IMR-90 (cell line): Measurements from ENCODE around the gene PLD5. TPM values are rescaled to one million over a fixed set of nuclear protein-coding genes. Genes with fewer than 3 reads are reported as not detected.

ENCODE experiments used
- ATAC-seq: fragments of 200-7000 bp; cut with Tn5 transposase; 2 replicates; pipeline ENCODE4 v1.9.1; 2020; ENCODE audit warnings: low read depth, mild to moderate bottlenecking, moderate library complexity
- BruUV-seq: library from RNA; stranded (reverse); fragments of 400-500 nt; replicated peaks from 2 replicates; lab custom pipeline; 2021; lab: Mats Ljungman, UMichigan
- CTCF ChIA-PET: fragments of 300-600 bp; formaldehyde crosslinking; extraction: SDS; loops from one replicate; lab custom pipeline; 2021; ENCODE audit warnings: antibody characterized with exemption; lab: Yijun Ruan, JAX
- POLR2A ChIA-PET: fragments of 300-600 bp; sonication (Branson Sonifier 250); formaldehyde crosslinking; loops from one replicate; lab custom pipeline; 2022; ENCODE audit warnings: antibody characterized with exemption; ENCODE audit not compliant: unreplicated experiment; lab: Charles Lee
- DNase-seq: peaks from one replicate; pipeline ENCODE4 v3.0.0; 2013
- H2AFZ ChIP-seq: replicated peaks from 2 replicates; pipeline ENCODE3; 2013; ENCODE audit warnings: low read length, mild to moderate bottlenecking; ENCODE audit not compliant: poor library complexity
- H2AK5ac ChIP-seq: 2 replicates; pipeline ENCODE4 v1.6.1; 2013; ENCODE audit warnings: low read depth, low read length, inconsistent platforms
- H2AK9ac ChIP-seq: replicated peaks from 2 replicates; pipeline ENCODE3; 2013; ENCODE audit warnings: mild to moderate bottlenecking, low read depth, low read length, moderate library complexity; ENCODE audit not compliant: poor library complexity
- H2BK120ac ChIP-seq: 2 replicates; pipeline ENCODE4 v1.6.1; 2013; ENCODE audit warnings: low read depth, low read length, inconsistent platforms
- H2BK15ac ChIP-seq: 3 replicates; pipeline ENCODE4 v1.6.1; 2013; ENCODE audit warnings: low read depth, low read length, inconsistent platforms
- H2BK20ac ChIP-seq: 2 replicates; pipeline ENCODE4 v1.6.1; 2013; ENCODE audit warnings: low read depth, mild to moderate bottlenecking, inconsistent platforms, low read length, moderate library complexity
- H2BK5ac ChIP-seq: 2 replicates; pipeline ENCODE4 v1.6.1; 2013; ENCODE audit warnings: mild to moderate bottlenecking, low read depth, low read length, inconsistent platforms; ENCODE audit not compliant: poor library complexity, severe bottlenecking
- H3K14ac ChIP-seq: replicated peaks from 2 replicates; pipeline ENCODE4 v1.6.1; 2013; ENCODE audit warnings: low read depth, low read length, inconsistent platforms
- H3K18ac ChIP-seq: 2 replicates; pipeline ENCODE4 v1.6.1; 2013; ENCODE audit warnings: low read depth, low read length, control low read depth
- H3K23ac ChIP-seq: 2 replicates; pipeline ENCODE4 v1.6.1; 2013; ENCODE audit warnings: low read depth, low read length, inconsistent platforms
- H3K27ac ChIP-seq: 2 replicates; pipeline ENCODE4 v1.5.1; 2013; ENCODE audit warnings: mild to moderate bottlenecking, control low read depth, low read length; ENCODE audit not compliant: insufficient read depth
- H3K27me3 ChIP-seq: 2 replicates; pipeline ENCODE4 v1.6.1; 2013; ENCODE audit warnings: low read length; ENCODE audit not compliant: control insufficient read depth, insufficient read depth
- H3K36me3 ChIP-seq: 2 replicates; pipeline ENCODE4 v1.6.1; 2013; ENCODE audit warnings: low read length, mixed read lengths; ENCODE audit not compliant: control insufficient read depth, insufficient read depth
- H3K4ac ChIP-seq: 2 replicates; pipeline ENCODE4 v1.6.1; 2013; ENCODE audit warnings: low read depth, low read length, inconsistent platforms
- H3K4me1 ChIP-seq: 2 replicates; pipeline ENCODE4 v1.6.1; 2013; ENCODE audit warnings: low read length, mixed read lengths; ENCODE audit not compliant: control insufficient read depth, insufficient read depth
- H3K4me2 ChIP-seq: 2 replicates; pipeline ENCODE4 v1.6.1; 2013; ENCODE audit warnings: low read depth, mild to moderate bottlenecking, control low read depth, low read length, moderate library complexity
- H3K4me3 ChIP-seq: 2 replicates; pipeline ENCODE4 v1.5.1; 2013; ENCODE audit warnings: low read depth, mild to moderate bottlenecking, control low read depth, low read length, moderate library complexity; ENCODE audit not compliant: insufficient read depth
- H3K56ac ChIP-seq: 2 replicates; pipeline ENCODE4 v1.6.1; 2013; ENCODE audit warnings: low read length, inconsistent platforms; ENCODE audit not compliant: insufficient read depth; ENCODE audit errors: extremely low read depth
- H3K79me1 ChIP-seq, 2 experiments: 2 replicates each; pipeline ENCODE4 v1.6.1; 2013; ENCODE audit warnings: low read length in 2 of 2, inconsistent platforms in 1 of 2, low read depth in 1 of 2
- H3K9ac ChIP-seq: 2 replicates; pipeline ENCODE4 v1.6.1; 2013; ENCODE audit warnings: low read depth, low read length, control low read depth
- H3K9me1 ChIP-seq: 2 replicates; pipeline ENCODE4 v1.6.1; 2013; ENCODE audit warnings: low read length, inconsistent platforms; ENCODE audit not compliant: insufficient read depth
- H3K9me3 ChIP-seq: 2 replicates; pipeline ENCODE4 v1.6.1; 2013; ENCODE audit warnings: low read length; ENCODE audit not compliant: control insufficient read depth, insufficient read depth
- H4K20me1 ChIP-seq: 2 replicates; pipeline ENCODE4 v1.6.1; 2013; ENCODE audit warnings: low read length, inconsistent platforms; ENCODE audit not compliant: insufficient read depth
- H4K5ac ChIP-seq: 2 replicates; pipeline ENCODE4 v1.6.1; 2013; ENCODE audit warnings: mild to moderate bottlenecking, low read depth, low read length, control low read depth
- H4K8ac ChIP-seq, 2 experiments: 2 replicates each; pipeline ENCODE4 v1.6.1; 2013; ENCODE audit warnings: low read depth in 2 of 2, low read length in 2 of 2, control low read depth in 1 of 2, inconsistent platforms in 1 of 2
- H4K91ac ChIP-seq: 2 replicates; pipeline ENCODE4 v1.6.1; 2013; ENCODE audit warnings: low read depth, low read length, inconsistent platforms; ENCODE audit not compliant: insufficient read depth
- BHLHE40 ChIP-seq: fragments of 150-350 bp; IDR thresholded peaks from 2 replicates; pipeline ENCODE4 v1.6.1; 2016; ENCODE audit warnings: mild to moderate bottlenecking, low read depth, low read length
- CEBPB ChIP-seq: IDR thresholded peaks from 2 replicates; pipeline ENCODE4 v1.6.1; 2012; ENCODE audit warnings: low read depth, low read length, improper control_type of control experiment
- CHD1 ChIP-seq: IDR thresholded peaks from 2 replicates; pipeline ENCODE4 v1.6.1; 2012; ENCODE audit warnings: low read depth, low read length, improper control_type of control experiment
- CTCF ChIP-seq: conservative IDR thresholded peaks from 2 replicates; pipeline ENCODE4 v1.5.1; 2012; ENCODE audit warnings: mild to moderate bottlenecking, low read depth, low read length, improper control_type of control experiment
- FOS ChIP-seq: fragments of 150-350 bp; IDR thresholded peaks from 2 replicates; pipeline ENCODE4 v1.6.1; 2016; ENCODE audit warnings: low read depth, low read length
- MAFK ChIP-seq: IDR thresholded peaks from 2 replicates; pipeline ENCODE4 v1.6.1; 2012; ENCODE audit warnings: low read depth, low read length, improper control_type of control experiment
- MAZ ChIP-seq: IDR thresholded peaks from 2 replicates; pipeline ENCODE4 v1.6.1; 2012; ENCODE audit warnings: low read depth, mild to moderate bottlenecking, low read length, improper control_type of control experiment, moderate library complexity, borderline replicate concordance
- MXI1 ChIP-seq: IDR thresholded peaks from 2 replicates; pipeline ENCODE4 v1.6.1; 2012; ENCODE audit warnings: low read depth, mild to moderate bottlenecking, low read length, moderate library complexity, borderline replicate concordance
- NFE2L2 ChIP-seq: fragments of 150-350 bp; IDR thresholded peaks from 2 replicates; pipeline ENCODE4 v1.6.1; 2016; ENCODE audit warnings: low read depth, mild to moderate bottlenecking, low read length
- POLR2A ChIP-seq: IDR thresholded peaks from 2 replicates; pipeline ENCODE4 v1.6.1; 2012; ENCODE audit warnings: mild to moderate bottlenecking, low read depth, low read length
- RAD21 ChIP-seq: IDR thresholded peaks from 2 replicates; pipeline ENCODE4 v1.6.1; 2012; ENCODE audit warnings: low read length, improper control_type of control experiment
- RCOR1 ChIP-seq: IDR thresholded peaks from 2 replicates; pipeline ENCODE4 v1.6.1; 2012; ENCODE audit warnings: mild to moderate bottlenecking, low read length, improper control_type of control experiment; ENCODE audit not compliant: insufficient replicate concordance
- RFX5 ChIP-seq: IDR thresholded peaks from 2 replicates; pipeline ENCODE4 v1.8.0; 2012; ENCODE audit warnings: low read depth, mild to moderate bottlenecking, low read length, moderate library complexity
- SMC3 ChIP-seq: fragments of 150-350 bp; IDR thresholded peaks from 2 replicates; pipeline ENCODE4 v1.6.1; 2016; ENCODE audit warnings: low read depth, mild to moderate bottlenecking, antibody characterized with exemption, low read length, moderate library complexity
- WGBS, 2 experiments: methylation state at CpG; one replicate each; pipeline versions ENCODE4 v1.1.5 to v1.1.7; 2013; ENCODE audit warnings: missing lambda C conversion rate in 2 of 2; ENCODE audit not compliant: insufficient read length in 1 of 2; ENCODE audit errors: extremely low coverage in 2 of 2; 5-methylcytosine and 5-hydroxymethylcytosine counted together
- dilution Hi-C: fragments of 300-500 bp; cut with HindIII; formaldehyde crosslinking; loops from one replicate; pipeline ENCODE4 v1.14.3; 2018; ENCODE audit warnings: low sequenced_read_pairs; ENCODE audit not compliant: unreplicated experiment
- in situ Hi-C: fragments of 300-500 bp; cut with MboI; formaldehyde crosslinking; loops from 3 replicates; pipeline ENCODE4 v1.14.3; 2019; ENCODE audit warnings: low sequenced_read_pairs, inconsistent platforms, mixed read lengths
- intact Hi-C: fragments of 100-400 bp; cut with micrococcal nuclease; formaldehyde crosslinking; loops from 2 replicates; pipeline ENCODE4 v1.10.0; 2022
- polyA plus RNA-seq, 3 experiments: library from polyadenylated mRNA; depleted of rRNA; stranded (reverse); fragments of >200 nt; gene quantifications; 2 replicates each; pipeline ENCODE4 v1.2.3, GENCODE V29; 2012; ENCODE audit warnings: low replicate concordance in 1 of 3
- total RNA-seq: library from RNA; depleted of rRNA; stranded (reverse); fragments of >200 nt; gene quantifications from 2 replicates; pipeline ENCODE4 v1.2.3, GENCODE V29; 2012
- TF ChIP-seq, protein P1 (sequence below): fragments of 150-350 bp; IDR thresholded peaks from 2 replicates; pipeline ENCODE4 v1.6.1; 2017; ENCODE audit warnings: mild to moderate bottlenecking, antibody characterized with exemption, low read length, low read depth
- TF ChIP-seq, protein P2 (sequence below): fragments of 150-350 bp; IDR thresholded peaks from 2 replicates; pipeline ENCODE4 v1.6.1; 2016; ENCODE audit warnings: low read depth, mild to moderate bottlenecking, low read length, moderate library complexity, borderline replicate concordance

The PLD5 gene
- total and polyA plus RNA-seq, 2 of the 4 experiments (the other 2 are of a cell fraction): not detected

DNA sequence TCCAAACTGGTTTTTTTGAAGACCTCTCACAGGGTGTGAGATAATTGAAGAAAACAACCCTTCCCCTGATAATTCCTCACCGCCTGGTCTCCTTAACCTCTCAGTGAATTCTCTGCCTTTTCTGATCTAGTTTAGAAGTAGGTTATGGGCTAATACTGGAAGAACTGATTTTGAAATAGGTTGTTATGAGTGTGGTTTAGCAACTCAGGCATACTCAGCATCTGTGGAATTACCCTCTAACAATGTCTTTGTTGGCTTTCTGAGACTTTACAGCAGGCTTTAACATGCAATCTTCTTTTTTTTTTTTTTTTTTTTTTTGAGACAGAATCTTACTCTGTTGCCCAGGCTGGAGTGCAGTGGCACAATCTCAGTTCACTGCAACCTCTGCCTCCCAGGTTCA, 10.3 kb upstream of the PLD5 start:
- CTCF ChIA-PET: no interaction called here
- intact Hi-C loops: no loop called here
- H4K20me1 ChIP-seq: no peaks in the 10 kb centered on the region

More for the DNA sequence above, 10.3 kb upstream of the PLD5 start:
- Histone ChIP-seq H3K79me1 (no peaks in the 10 kb centered on the region), H2BK120ac (no peak overlapping the region), H3K4me1 (no peaks in the 10 kb centered on the region), H3K9me1 (no peaks in the 10 kb centered on the region), H3K4me2 (no peak overlapping the region), H4K91ac (no peak overlapping the region), H3K27me3 (no peaks in the 10 kb centered on the region), H2AFZ (no peak overlapping the region), H2BK15ac (no peak overlapping the region), H3K4ac (no peak overlapping the region), H3K23ac (no peak overlapping the region), H3K18ac (no peak overlapping the region), H2BK5ac (no peak overlapping the region), H3K9me3 (peaks cover 5% of the 10 kb centered on the region), H2BK20ac (no peak overlapping the region), H3K4me3 (no peak overlapping the region), H4K8ac (no peak overlapping the region), H4K5ac (no peak overlapping the region), H3K14ac (no peak overlapping the region), H3K56ac (no peak overlapping the region), H2AK9ac (no peak overlapping the region), H3K36me3 (no peaks in the 10 kb centered on the region), H2AK5ac (no peak overlapping the region), H3K27ac (no peak overlapping the region), H3K9ac (no peak overlapping the region)
- WGBS, 2 experiments: no CpG with 5 or more reads among the region's 1 CpG
- POLR2A ChIA-PET: no interaction called here
- dilution Hi-C loops (no loop called here), in situ Hi-C loops (no loop called here)
- DNase-seq: no peak
- TF ChIP-seq, protein P1, sequence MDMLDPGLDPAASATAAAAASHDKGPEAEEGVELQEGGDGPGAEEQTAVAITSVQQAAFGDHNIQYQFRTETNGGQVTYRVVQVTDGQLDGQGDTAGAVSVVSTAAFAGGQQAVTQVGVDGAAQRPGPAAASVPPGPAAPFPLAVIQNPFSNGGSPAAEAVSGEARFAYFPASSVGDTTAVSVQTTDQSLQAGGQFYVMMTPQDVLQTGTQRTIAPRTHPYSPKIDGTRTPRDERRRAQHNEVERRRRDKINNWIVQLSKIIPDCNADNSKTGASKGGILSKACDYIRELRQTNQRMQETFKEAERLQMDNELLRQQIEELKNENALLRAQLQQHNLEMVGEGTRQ: no peak
- no peak for TF ChIP-seq RFX5
- no peak for TF ChIP-seq POLR2A
- TF ChIP-seq NFE2L2: no peak
- TF ChIP-seq RCOR1: no peak
- TF ChIP-seq FOS: no peak
- no peak for TF ChIP-seq CEBPB
- no peak for TF ChIP-seq SMC3
- TF ChIP-seq RAD21: no peak
- no peak for TF ChIP-seq MAFK
- no peak for TF ChIP-seq CTCF
- no peak for TF ChIP-seq MAZ
- TF ChIP-seq CHD1: no peak
- no peak for TF ChIP-seq MXI1
- TF ChIP-seq, protein P2, sequence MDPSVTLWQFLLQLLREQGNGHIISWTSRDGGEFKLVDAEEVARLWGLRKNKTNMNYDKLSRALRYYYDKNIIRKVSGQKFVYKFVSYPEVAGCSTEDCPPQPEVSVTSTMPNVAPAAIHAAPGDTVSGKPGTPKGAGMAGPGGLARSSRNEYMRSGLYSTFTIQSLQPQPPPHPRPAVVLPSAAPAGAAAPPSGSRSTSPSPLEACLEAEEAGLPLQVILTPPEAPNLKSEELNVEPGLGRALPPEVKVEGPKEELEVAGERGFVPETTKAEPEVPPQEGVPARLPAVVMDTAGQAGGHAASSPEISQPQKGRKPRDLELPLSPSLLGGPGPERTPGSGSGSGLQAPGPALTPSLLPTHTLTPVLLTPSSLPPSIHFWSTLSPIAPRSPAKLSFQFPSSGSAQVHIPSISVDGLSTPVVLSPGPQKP: no peak
- no peak for TF ChIP-seq BHLHE40
- no TSS peak for BruUV-seq
- ATAC-seq: no peak
